Ammon's horn (tissue), 1 donor: ENCODE measurements around the gene PCDH10.

ENCODE experiments used
- DNase-seq: peaks from one replicate; pipeline ENCODE4 v3.0.0-alpha.2; 2016; ENCODE audit warnings: low spot score

PCDH10 gene

GRCh38 chr4:133150486-133151340, 1.6 kb downstream of the PCDH10 start:
- peak; percentile 70 for DNase-seq

- peak; percentile 84 for DNase-seq
Observed at GRCh38 chr4:133151341-133151690, 2.2 kb downstream of the PCDH10 start.

- peak; percentile 81 for DNase-seq
Observed at GRCh38 chr4:133151691-133152329, 2.7 kb downstream of the PCDH10 start.

- peak; percentile 35 for DNase-seq
Observed at GRCh38 chr4:133152330-133152821, 3.3 kb downstream of the PCDH10 start.

GRCh38 chr4:133152831-133153481, 3.9 kb downstream of the PCDH10 start:
- peak; percentile 68 for DNase-seq

- peak; percentile 78 for DNase-seq
Observed at GRCh38 chr4:133154725-133155124, 5.6 kb downstream of the PCDH10 start.

- DNase-seq = peak; percentile 87
Observed at GRCh38 chr4:133156096-133156495, 7.0 kb downstream of the PCDH10 start.

- DNase-seq = no peak
Observed at GRCh38 chr4:133156556-133156955, 7.5 kb downstream of the PCDH10 start.

GRCh38 chr4:133157460-133158160, 8.5 kb downstream of the PCDH10 start:
- DNase-seq = peak; percentile 24

GRCh38 chr4:133160853-133161252, 11.8 kb downstream of the PCDH10 start:
- DNase-seq = no peak

- no peak for DNase-seq
Observed at GRCh38 chr4:133161570-133162295, 12.6 kb downstream of the PCDH10 start.

- peak; percentile 37 for DNase-seq
Observed at GRCh38 chr4:133162941-133163340, 13.8 kb downstream of the PCDH10 start.

GRCh38 chr4:133178956-133179355, 29.9 kb downstream of the PCDH10 start:
- DNase-seq = no peak

- DNase-seq = no peak
Observed at GRCh38 chr4:133186210-133186609, 37.1 kb downstream of the PCDH10 start.

GRCh38 chr4:133186845-133187244, 37.8 kb downstream of the PCDH10 start:
- no peak for DNase-seq

- DNase-seq = no peak
Observed at GRCh38 chr4:133188433-133189146, 39.5 kb downstream of the PCDH10 start.

GRCh38 chr4:133189147-133189517, 40.0 kb downstream of the PCDH10 start:
- DNase-seq = no peak

- no peak for DNase-seq
Observed at GRCh38 chr4:133190098-133190497, 41.0 kb downstream of the PCDH10 start.

GRCh38 chr4:133208694-133209285, 59.7 kb downstream of the PCDH10 start:
- DNase-seq = no peak

GRCh38 chr4:133233922-133234321, 84.8 kb downstream of the PCDH10 start:
- no peak for DNase-seq
